GM15510 (cell line): Measurements from ENCODE around the gene CC2D2A.

Experiments
- POLR2A ChIP-seq: IDR thresholded peaks from 3 replicates; pipeline ENCODE4 v1.6.1; 2011; ENCODE audit warnings: borderline replicate concordance; ENCODE audit not compliant: insufficient read length; ENCODE audit errors: extremely low read depth

Gene CC2D2A

GRCh38 chr4:15469402-15470127 lies at the start of gene CC2D2A:
CC2D2A (plus strand) TSS chr4:15469882; CDS start chr4:15475933, 6,051 bp downstream.
- no peak for TF ChIP-seq POLR2A

DNA sequence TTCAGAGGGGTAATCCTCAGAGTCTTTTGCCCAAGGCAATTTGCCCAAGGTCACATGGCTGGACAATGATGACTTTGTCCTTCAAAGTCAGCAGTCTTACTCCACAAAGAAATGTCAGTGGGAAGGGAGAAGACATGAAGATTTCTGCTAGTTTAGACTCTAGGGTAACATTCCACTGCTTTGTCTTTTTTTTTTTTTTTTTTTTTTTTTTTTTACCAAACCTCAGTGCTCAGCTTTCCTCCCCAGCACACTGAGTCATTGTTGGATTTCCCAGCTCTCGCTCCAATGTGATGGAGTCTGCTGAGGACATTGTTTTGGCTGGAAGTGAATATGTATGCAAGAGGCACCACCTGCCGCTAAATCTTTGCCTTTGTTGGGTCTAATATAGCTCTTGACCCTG lies 49.0 kb upstream of the CC2D2A start:
- TF ChIP-seq POLR2A = no peak

GRCh38 chr4:15423285-15423711 lies 46.4 kb upstream of the CC2D2A start:
- no peak for TF ChIP-seq POLR2A

DNA sequence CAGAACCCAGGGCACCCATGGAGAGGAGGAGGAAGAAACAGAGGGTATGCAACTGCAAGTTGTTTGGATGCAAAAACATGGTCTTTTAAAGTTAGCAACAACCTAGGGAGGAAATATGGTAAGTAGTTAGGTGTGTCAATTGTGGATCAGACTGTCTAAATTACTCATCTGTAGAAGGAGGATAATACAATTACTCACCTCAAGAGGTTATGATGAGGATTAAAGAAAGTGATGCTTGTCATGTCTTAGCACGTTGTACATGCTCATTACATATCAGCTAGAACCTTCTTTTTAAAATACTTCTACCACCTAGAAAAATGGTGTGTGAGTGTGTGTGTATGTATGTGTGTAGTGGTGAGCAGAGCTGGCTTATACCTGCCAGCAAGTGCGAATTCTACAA lies 44.2 kb upstream of the CC2D2A start:
- no peak for TF ChIP-seq POLR2A

GRCh38 chr4:15427161-15427560 lies 42.5 kb upstream of the CC2D2A start:
- no peak for TF ChIP-seq POLR2A

DNA sequence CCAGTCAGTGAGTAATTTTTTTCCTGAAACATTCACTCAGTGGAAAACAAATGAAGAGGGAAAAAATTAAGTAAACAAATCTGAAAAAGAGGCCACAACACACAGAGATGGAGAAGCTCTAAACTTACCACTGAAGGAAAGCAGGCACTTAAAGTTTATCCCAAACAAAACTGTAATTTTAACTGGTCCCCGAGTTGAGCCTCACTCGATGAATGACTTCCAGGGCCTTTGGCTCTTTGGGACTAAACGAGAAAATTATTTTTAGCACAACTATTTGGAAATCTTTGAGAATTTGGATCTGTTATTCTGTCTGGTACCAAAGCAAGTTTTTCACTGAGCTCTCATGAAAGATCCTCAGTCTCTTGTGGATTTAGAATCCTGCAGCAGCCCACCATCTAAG lies 42.0 kb upstream of the CC2D2A start, which contains the start of gene C1QTNF7:
TSS of gene C1QTNF7 (plus strand) at position 333 of the 400 bp plus-strand sequence. CDS start 7,711 bp downstream, outside the sequence.
- no peak for TF ChIP-seq POLR2A

DNA sequence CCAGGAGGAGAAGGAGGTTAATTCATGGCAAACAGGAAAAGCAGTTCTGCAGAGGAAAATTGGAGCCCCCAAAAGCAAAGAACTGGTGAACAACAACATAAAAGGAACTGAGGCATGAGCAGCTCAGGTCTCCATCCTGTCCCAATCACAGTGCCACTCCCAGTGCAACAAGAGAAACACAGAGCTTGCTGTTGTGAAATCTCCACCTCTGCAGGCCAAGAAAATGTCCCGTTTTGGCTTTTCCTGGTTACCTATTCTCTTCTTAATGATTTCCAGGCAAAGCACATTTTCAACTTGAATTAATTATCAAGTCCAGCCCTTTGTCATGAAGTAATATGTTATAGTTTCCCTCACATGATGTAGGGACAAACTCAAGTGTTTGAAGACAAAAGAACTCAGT lies 41.1 kb upstream of the CC2D2A start:
- TF ChIP-seq POLR2A = no peak

DNA sequence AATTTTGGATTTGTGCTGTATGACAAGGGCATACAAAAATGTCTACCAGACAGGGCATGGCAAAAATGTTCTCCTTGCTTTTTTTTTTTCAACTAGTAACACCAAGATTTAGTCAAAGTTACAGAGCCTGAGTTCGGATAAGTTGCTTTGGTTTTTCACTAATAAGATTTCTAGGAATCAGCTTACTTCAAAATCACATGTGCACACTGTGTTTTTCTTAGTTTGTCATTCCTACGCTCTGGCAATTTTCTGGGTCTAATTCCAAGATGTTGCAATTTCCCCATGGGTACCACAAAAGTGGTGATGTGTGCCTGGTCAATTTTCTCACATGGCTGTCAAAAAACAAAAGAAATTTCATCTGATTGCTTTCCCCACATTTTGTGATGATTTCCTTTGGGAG lies 35.6 kb upstream of the CC2D2A start:
- no peak for TF ChIP-seq POLR2A

- TF ChIP-seq POLR2A = no peak
Measured at GRCh38 chr4:15434676-15435075, 35.0 kb upstream of the CC2D2A start.

- no peak for TF ChIP-seq POLR2A
Measured at GRCh38 chr4:15436513-15436912, 33.2 kb upstream of the CC2D2A start.

GRCh38 chr4:15438939-15439524 lies 30.6 kb upstream of the CC2D2A start:
- no peak for TF ChIP-seq POLR2A

GRCh38 chr4:15443371-15444160 lies 26.1 kb upstream of the CC2D2A start:
- TF ChIP-seq POLR2A = no peak

DNA sequence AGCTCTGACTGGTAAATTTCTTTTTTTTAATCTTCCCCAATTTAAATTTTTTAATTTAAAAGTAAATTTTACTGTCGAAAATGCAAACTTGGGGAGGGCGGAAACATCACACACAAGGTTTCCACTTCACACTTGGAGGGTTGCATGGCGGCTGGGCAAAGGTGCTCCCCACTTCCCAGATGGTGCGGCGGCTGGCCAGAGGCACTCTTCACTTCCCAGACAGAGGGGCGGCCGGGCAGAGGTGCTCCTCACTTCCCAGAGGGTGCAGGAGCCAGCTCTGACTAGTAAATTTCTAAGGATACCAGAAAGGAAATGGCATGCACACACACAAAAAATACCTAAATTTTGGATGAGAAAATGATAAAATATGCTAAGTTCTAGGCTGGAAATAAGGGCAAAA lies 25.4 kb upstream of the CC2D2A start:
- TF ChIP-seq POLR2A = no peak

GRCh38 chr4:15444879-15445547 lies 24.7 kb upstream of the CC2D2A start:
- no peak for TF ChIP-seq POLR2A
